Activated T-helper 1 cell treated with Interleukin-2 at 50 U/mL for 16 hours (primary cell): ENCODE data around the gene RPLP2.

Experiments used
- DNase-seq: peaks from one replicate; pipeline ENCODE4 v3.0.0-alpha.2; 2020; ENCODE audit warnings: low read depth

The RPLP2 gene

DNA sequence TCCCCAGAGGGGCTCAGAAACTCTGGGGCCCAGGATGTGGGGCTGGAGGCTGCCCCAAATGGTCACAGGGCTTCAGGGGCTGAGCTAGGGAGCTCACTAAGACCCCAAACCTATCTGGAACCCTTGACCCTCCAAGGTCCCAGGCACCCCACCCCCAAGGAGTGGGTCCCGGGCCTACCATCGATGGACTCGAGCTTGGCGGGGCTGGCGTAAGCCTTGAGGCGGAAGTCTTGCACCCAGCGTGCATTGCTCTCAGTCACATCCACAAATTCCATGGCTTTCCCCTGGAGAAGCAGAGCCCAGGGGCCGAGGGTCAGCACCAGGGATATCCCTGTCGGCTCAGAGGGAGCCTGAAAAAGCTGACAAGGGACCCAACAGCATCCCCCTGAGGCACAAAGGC, 35.9 kb upstream of the RPLP2 start:
- no peak for DNase-seq

DNA sequence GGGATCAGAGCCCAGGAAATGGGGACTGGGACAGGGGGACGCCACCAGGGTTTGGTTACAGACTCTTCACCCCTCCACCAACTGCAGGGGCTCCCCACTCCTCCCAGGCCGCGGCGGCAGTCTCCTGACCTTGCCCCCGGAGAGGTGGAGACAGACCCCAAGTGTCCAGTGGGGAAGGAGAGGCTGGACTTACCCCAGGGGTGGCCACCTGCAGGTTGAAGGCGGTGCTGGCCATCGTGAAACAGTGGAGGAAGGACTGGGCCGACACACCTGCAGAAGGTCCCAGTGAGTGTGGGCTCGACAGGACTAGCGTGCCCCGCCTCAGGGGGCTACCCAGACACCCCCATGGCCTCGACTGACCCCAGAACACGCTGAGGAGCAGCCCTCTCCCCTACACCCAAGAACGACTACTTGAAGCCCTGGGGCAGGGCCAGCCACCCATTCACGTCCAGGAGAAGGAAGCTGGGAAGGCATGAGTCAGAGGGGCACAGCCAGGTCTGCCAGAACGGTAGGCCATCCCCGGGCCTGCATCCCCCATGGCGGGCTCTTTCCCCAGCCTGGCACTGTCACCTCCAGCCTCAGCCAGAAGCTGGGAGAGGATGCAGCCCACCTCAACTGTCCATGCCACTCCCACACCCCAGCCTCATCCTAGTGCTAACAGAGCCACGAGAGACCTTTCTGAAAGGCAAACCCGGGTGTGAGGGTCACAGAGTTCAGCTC, 34.7 kb upstream of the RPLP2 start:
- DNase-seq, result no peak

DNA sequence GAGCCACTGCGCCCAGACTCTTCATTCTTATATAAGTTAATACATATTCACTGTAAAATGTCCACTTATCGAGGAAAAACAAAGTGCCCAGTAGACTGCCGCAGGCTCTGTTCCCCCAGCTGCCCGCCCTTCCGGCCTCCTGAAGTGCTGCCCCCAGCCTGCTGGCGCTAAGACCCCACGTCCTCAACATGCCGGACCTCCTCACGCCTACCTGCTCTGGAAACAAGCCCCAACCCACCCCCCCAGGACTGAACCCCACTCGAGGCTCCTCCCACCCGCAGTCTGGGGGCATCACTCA, 33.6 kb upstream of the RPLP2 start:
- no peak for DNase-seq

DNA sequence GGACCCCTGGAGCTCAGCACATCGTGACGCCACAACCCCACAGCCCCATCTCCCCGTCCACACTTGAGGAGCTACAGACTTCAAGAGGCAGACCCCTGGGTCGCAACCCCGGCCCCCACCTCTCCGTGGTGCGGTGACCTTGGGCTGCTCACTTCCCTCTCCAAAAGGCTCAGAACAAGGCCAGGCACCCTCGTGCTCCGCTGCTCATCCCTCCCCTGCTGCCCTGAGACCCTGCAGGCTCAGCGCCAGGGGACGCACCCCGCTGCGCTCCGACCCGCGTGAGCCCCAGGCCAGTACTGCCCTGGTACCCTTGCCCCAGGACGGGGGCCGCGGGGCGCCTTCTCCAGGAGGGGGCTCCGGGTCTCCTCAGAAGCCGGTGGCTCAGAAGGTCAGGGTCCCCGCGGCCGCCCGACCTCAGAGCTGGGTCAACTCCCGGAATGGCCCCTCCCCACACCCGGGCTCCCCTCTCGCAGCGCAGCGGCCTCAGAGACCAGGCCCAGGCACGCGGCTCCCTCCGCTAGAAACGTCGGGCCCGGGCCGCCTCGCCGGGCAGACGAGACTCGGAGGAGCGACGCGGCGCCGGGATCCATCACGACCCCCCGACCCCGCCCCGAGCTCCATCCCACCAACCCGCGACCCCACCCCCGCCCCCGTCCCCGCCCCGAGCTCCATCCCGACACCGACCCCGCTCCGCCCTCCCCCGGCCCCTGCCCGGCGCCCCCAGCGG, 33.0 kb upstream of the RPLP2 start:
- no peak for DNase-seq

DNA sequence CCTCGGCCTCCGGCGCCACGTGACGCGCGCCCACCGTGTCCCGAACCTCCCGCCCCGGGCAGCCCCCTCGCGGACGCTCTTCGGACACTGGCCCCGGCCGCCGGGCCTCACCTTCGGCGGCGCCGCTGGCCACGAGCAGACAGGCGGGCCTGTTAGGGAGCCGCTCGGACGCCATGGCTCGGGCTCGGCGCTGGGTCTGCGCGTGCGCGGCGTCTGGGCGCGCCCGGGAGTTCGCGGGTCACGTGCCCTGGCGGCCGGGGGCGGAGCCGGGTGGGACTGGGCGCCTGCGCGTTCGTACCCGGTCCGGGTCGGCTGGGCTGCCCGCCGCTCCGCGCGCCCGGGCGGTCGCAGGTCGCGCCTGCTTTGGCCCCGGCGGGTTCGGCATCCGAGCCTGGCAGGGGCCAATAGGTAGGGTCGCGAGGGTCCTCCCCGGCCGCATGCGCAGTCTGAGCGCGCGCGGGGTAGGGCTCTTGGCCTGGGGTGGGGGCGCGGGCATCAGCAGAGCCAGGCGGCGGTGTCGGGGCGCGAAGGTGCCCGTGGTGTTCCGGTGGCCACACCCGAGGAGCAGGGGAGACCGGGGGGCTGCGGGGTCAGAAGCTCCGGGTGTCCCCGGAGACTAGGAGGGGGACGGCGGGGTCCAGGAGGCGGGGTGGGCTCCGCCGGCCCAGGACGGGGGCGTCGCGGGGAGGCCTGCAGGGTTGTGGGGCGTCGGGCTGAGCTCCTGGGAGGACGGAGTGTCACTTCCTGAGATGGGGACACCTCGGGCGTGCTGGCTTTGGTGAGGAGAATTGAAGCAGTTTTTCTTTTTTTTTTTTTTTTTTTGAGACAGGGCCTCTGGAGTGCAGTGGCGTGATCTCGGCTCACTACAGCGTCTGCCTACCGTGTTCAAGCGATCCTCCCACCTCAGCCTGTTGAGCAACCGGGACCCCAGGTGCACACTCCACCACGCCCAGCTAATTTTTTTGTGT, 32.2 kb upstream of the RPLP2 start, which contains the start of gene GATD1:
GATD1 (minus strand) TSS at position 200 of the 968 bp plus-strand sequence; CDS start at position 175, 25 bp downstream.
- DNase-seq, result peak; percentile 92

DNA sequence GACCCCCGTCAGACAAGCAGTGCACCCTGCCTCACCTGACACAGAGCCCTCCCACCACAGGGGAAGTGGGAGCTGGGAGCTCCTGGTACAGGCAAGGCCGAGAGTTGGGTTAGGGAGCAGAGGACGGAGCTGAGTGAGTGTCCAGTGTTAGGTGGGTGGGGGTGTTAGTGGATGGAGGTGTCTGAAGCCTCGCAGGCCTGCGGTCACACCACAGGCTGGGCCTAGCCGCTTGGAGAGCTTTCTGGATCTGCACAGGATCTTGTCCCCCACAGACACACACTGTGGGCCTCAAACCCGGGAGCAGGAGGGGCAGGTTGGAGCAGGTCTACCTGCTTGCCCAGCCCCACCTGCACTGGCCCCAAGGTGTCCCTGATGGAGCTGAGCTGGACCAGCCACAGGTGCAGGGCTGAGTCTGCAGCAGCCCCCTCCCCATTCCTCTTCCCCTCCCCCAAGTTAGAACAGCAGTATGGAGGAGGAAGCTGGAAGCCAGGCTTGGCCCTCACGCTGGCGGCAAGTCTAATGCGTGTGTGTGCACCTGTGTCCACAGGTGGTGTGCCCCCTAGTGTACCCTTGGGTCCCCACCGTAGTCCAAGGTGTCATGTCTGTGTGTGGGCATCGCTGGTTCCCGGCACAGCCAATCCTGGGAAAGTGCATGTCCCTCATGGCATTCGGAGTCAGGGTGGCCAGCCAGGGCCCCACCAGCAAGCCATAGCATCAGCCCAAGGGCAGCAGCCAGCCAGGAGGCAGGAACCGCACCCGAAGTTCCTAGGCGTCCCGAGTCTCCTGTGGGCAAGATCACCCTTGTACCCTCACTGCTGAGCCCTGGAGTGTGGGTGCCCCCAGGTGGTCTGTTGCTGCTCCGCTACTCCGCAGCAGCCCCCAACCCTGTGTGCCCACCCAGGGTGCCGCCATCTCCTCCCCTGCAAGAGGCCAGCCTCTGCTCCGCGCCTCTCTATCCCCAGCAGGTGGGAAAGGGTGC, 30.5 kb upstream of the RPLP2 start:
- no peak for DNase-seq

DNA sequence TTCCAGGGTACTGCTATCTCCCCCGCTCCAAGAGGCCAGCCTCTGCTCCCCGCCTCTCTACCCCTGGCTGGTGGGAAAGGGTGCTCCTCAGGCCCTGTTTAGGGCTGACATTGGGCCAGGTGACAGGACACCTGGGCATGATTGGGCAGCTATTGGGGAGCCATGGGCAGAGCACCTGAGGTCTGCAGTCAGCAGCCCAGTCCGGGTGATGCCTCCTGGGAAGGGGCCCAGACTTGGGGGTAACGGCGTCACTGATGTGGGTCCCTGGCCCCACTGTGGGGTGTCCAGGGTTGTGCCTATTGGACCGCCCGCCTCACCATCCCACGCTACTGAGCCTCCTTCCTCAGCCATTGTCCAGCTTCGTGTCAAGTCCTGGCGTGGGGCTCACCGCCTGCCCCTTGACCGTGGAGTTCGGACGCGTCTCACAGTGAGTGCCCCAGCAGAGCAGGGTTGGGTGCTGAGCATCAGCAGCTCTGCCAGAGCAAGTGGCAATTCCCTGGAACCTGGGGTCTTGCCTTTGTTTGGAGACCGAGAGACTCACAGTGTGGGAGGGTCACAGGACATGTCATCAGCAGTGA, 29.7 kb upstream of the RPLP2 start:
- no peak for DNase-seq

DNA sequence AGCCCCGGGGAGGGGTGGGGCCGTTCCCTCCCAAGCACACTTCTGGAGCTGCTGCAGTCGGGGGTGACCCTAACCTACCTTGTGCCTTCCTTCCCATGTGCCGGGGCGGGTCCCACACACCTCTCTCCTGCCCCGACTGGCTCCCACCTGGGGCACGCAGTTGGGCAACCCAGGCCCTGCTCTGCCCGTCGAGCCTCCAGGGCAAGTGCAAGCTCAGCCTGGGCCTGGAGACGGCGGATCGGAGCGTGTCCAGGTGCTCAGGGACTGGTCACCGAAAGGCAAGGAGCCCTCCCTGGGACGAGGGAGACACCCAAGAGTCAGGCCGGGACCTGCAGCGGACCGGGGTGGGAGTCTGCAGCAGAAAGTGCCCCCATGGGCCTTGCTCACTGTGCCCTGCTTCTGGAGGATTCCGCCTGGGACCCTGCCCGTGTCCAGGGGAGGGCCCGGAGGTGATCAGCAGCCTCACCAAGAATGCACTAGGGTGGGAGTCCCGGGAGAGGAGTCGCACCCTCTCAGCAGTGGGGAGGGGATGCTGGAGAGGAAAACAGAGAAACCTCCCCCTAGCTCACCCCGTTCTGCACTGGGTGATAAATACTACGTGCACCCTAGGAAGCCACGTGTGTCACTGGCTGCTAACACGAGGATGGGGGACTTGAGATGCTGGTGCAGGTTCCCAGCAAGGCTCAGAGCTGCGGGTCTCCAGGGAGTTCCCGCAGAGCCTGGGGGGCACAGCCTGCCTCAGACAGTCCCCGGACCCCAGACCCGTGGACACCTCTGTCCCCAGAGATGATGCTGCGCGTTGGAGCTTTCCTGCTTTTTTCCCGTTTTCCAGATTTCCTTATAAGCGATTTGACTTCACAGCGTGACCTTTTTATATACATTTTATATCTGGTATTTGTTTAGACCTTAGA, 27.2 kb upstream of the RPLP2 start:
- DNase-seq, result no peak

DNA sequence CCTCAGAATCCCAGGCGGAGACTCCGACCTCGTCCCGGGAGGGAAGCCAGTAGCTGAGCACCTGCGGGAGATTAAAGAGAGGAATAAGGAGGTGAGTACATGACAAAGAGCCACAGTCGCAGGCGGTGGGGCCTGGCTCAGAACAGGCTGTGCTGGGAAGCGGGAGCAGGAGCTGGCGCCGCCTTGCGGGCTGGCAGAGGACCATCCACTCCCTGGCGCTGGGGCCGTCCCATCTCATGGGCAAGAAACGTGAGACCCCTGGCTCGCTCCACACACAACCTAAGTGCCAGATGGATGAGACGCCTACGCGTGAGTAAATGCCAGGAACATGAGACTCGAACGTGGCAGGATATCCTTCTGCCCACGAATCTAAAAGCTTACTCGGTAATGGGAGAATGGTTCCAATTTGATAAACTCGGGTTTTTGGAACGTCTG, 26.2 kb upstream of the RPLP2 start:
- DNase-seq, result no peak

DNA sequence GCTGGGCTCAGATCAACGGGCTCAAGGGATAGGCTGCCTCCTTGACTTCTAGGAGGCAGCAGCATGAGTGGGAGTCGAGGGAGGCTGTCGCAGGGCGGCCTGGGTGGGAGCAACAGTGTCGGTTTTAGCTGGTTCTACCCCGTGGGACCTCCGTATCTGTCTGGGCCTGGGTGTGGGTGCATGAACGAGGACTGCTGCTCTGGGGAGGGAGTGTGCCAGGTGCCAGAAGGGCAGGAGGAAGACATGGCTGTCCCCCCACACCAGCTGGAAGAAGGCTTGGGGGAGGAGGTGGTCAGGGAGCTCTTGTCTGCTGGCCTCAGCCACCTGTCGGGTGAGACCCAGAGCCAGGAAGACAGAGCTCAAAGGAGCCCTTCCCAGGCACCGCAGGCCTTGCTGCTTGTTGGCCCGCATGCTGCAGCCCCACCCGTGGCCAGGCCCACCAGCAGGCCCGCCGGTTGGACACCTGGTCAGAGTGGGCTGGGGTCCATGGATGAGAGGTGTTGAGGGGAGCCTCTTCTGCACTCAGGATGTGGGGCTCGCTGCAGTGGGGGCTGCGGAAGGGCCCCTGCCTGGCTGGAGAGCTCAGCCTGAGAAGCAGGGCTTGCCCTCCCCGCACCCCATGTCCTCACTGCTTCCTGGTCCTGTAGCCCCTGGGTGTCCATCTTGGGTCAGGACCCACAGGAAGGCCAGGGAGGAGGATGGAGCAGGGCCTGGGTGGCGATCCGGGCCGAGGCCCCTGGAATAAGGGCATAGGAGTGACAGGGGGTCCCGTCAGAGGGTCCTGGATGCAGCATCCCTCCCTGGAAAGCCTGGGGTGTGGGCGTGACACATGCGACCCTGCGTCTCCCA, 23.3 kb upstream of the RPLP2 start:
- no peak for DNase-seq

DNA sequence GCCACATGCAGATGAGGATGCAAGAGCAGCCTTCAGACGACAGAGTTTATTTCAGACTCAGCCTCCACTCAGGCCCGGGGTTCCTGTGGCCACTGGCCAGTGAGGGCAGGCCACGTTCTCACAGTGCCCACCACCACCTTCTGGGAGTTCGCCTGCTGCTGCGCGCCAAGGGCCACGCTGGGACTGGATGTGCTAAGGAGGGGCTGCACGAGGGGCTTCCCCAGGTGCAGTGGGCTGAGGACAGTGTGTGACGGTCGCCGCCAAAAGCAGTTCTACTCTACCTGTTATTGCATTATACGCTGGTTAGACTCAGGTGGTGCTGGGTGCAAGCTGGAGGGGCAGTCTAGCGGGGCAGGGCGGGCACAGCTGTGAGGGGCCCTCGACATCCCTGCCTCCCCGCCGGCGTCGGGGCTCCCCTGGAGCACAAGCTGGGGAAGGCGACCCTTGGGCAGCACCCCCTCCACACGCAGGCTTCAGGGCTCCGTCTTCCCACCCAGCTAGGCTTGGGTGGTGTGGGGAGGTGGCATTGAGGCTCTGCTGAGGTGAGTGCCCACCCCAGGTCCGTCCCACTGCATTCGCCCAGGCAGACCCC, 22.6 kb upstream of the RPLP2 start:
- DNase-seq, result no peak

DNA sequence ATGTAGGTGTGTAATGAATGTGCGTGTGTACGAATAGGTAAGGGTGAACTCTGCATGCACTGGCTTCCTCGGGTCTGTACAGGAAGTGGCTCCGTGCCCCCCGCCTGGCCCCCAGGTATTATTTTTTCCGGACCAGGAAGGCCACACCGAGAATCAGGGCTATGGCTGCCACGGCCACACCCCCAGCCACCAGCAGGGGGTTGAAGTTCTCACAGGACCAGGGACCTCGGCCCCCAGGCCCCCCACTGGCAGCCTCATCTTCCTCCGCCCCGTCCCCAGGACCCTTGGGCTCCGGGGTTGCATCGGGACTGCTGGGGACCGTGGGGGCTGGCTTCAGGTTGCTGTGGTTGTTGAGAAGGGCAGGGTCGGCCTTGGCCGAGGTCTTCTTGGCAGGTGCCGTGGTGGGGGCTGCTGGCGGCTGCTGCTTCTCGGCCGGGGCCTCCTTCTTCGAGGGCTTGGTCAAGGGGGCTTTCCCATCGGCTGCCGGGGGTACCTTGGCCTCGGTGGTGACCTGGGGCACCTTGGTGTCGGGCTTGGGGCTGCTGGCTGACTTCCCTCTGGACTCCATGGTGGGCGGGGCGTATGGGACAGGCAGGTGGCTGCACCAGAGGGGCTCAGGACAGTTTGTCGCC, 21.6 kb upstream of the RPLP2 start:
- DNase-seq, result no peak

DNA sequence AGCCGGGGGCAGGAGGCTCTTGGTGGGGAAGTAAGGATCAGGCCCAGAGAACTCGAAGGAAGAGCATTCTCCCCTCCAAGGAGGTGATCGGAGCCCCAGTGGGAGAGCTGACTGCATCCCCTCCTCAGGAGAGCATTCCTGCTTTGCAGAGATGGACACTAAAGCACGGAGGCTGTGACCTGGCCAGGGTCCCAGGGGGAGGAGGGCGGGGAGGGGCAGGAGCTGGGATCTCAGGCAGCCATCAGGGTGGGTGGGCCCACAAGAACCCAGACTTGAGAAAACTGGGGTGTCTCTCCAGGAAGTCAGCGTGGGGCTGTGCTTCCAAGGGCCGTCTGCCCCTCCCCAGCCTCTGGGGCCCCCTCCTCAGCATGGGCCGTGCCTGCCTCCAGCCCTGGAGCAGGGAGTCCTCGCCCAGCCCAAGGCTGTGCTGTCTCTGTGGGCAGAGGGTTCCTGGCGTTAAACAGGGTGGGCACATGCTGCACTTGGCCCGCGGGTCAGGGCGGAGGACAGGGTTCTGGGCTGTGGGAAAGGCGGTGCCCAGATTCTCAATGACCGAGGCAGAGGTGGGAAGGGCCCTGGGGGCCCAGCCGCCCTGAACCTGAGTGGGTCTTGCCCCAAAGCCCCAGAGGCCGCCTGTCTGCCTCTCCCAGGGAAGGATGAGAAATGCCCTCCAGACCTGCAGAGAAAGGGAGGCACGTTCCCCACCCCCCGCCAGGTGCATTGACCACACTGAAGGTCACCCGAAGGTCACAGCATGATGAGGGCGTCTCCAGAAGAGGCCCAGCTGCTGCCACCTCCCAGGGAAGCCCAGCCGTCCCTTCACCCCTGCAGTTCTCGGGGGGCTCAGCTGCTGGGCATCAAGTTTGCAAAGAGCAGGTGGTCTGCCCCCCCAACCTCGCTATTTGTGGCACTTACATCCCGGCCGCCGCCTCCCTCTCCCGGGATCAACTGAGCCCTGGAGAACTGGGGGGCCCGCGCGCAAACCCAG, 20.5 kb upstream of the RPLP2 start:
- DNase-seq, result no peak

DNA sequence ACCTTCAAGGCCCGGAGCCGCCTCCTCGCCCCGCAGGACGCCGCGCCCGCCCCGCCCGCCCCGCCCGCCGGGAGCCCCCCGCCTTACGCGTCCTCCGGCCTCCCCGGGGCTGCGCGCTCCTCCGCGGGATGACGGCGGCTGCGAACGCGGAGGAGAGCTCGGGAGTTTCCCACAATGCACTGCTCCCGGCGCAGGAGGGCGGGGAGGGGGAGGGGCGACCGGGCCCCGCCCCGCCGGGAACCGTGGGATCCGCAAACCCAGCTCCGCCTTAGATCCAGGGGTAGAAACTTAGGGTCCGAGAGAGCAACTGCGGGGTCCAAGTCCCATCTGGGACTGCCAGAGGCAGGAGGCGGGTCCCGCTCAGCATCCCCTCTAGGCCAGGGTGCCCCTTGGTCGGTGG, 19.8 kb upstream of the RPLP2 start, which contains the start of gene CEND1:
CEND1 (minus strand) TSS at position 148 of the 400 bp plus-strand sequence. CDS start 1,514 bp downstream, outside the sequence.
- DNase-seq, result no peak

DNA sequence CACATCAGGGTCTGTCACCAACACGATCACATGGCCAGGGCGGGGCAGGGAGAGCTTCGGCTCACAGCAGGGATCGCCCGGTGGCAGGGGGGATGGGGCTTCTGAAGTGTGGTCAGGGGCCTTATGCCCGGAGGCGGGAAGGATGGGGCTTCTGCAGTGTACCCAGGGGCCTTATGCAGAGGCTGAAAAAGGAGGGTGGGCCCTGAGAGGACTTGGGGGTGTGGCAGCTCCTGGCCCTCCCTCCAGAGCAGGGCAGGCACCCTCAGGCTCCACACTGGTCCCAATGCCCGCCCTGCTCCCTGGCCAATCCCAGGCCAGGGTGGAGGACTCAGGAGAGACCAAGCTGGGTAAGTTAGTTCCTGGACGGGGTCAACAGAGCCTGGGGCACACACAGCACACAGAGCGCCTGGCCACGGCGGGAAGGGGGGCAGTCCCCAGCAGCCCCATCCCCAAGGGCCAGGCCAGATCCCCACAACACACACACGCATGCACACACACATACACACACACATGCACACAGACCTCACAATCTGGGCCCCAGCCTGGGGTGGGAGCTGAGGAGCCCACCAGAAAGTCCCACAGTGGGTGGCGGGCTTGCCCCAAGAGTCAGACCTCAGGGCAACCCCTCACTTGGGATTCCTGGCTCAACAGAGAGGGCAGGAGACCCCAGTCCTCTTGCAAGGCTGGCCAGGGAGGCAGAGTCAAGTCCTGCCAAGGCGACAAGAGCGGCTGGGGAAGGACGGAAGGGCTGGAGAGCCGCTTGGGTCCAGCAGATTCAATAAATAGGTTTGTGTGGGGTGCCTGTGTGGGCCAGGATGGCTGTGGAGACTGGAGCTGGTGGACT, 18.8 kb upstream of the RPLP2 start:
- DNase-seq, result no peak
